ENCODE results near the gene TMEM14C.

- no peak for TF ChIP-seq CTCF (IDR thresholded peaks at IDR 0.05)
- TF ChIP-seq POLR2A (IDR thresholded peaks at IDR 0.05), result no peak
Observed at GRCh38 chr6:10730254-10730653, 7.4 kb downstream of the TMEM14C start.
